ENCODE data around the gene EPS15. TPM values are rescaled to one million over a fixed set of nuclear protein-coding genes. Genes with fewer than 3 reads are reported as not detected.
A peak's percentile ranks its signal among the peaks of the same experiment; 100 is the strongest.

EPS15 gene
- total RNA-seq, 5 donors from 2014 or later (not counting 1 experiment from before 2014, with no cell fraction given) = 61.0 to 76.1 (median 75.2) TPM

DNA sequence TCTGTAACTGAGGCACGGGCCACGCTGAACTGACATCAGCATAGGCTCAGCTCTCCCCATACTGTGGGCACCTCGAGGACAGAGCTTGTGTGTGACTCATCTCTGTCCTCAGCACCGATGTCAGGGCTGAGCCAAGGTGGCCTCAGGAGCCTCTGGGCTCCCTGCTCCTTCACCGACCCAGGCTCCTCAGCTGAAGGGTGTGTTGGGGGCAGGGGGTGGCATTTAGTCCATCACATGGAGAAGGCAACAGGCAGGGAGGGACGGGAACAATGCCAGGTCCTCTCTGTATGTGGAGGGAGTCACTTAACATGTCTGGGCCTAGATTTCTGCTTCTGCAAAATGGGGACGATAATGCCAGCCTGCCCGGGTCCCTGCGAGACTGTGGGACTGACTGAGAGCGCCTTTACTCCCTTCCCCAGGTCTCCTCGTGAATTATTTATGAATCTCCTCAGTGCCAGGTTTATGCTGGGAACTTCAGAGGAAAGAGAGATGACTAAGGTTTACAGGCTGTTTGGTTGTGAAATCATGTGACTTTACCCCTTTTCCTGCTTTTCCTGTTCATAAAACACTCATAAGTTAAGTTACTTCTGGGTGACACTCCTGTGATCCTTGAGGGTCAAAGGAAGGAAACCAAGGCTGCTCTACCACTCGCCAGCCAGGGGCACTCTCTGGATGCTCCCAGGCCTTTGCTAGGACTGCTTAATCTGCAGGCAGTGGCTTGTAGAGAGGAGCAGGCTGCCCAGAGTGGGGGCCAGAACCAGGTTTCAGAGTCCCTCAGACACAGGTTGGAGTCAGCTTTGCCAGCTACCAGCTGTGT, 204.9 kb downstream of the EPS15 start:
- no peaks in the 10 kb centered on the region for H3K36me3 ChIP-seq (ENCODE audit: control insufficient read depth in 2 of 2, extremely low read depth in 1 of 2, insufficient read depth in 1 of 2, low read length in 1 of 2)
- Mint-ChIP-seq H3K36me3 (no peaks in the 10 kb centered on the region), H3K27ac (peak overlapping the region in 1 of 2 donors; percentile 64), H3K4me3 (no peak overlapping the region), H3K27me3 (no peaks in the 10 kb centered on the region), H3K4me1 (peaks cover 4 to 11% (median 8%) of the 10 kb centered on the region in 3 donors), H3K9me3 (no peaks in the 10 kb centered on the region)
- H3K27ac ChIP-seq (ENCODE audit: low read length) = no peak overlapping the region
- H3K9me3 ChIP-seq = no peaks in the 10 kb centered on the region
- ChIA-PET CTCF (no interaction called here), POLR2A (no interaction called here)
- no peak for DNase-seq
- no peaks in the 10 kb centered on the region for H3K4me1 ChIP-seq (ENCODE audit: control insufficient read depth in 1 of 2, extremely low read depth in 1 of 2, insufficient read depth in 2 of 2, low read length in 2 of 2)
- ATAC-seq (replicated peaks in 1 of 4) = no peak
- H3K27me3 ChIP-seq (replicated peaks in 1 of 2; ENCODE audit: control insufficient read depth in 2 of 2, extremely low read depth in 1 of 2, insufficient read depth in 2 of 2, low read length in 1 of 2) = peaks cover 0 to 3% of the 10 kb centered on the region in 2 experiments
- WGBS (ENCODE audit: insufficient coverage) = 50% methylated on average over 7 of the region's 12 CpGs
- H3K4me3 ChIP-seq (ENCODE audit: control insufficient read depth in 1 of 2, extremely low read depth in 1 of 2, low read length in 1 of 2) = no peak overlapping the region

GRCh38 chr1:51313268-51313852, 205.7 kb downstream of the EPS15 start:
- CTCF ChIA-PET = no interaction called here
- DNase-seq (no peak), ATAC-seq (replicated peaks in 1 of 4) (no peak)
- Histone ChIP-seq H3K4me1 (ENCODE audit: control insufficient read depth in 1 of 2, extremely low read depth in 1 of 2, insufficient read depth in 2 of 2, low read length in 2 of 2) (no peaks in the 10 kb centered on the region), H3K27ac (ENCODE audit: low read length) (no peak overlapping the region), H3K9me3 (no peaks in the 10 kb centered on the region), H3K36me3 (ENCODE audit: control insufficient read depth in 2 of 2, extremely low read depth in 1 of 2, insufficient read depth in 1 of 2, low read length in 1 of 2) (no peaks in the 10 kb centered on the region), H3K27me3 (replicated peaks in 1 of 2; ENCODE audit: control insufficient read depth in 2 of 2, extremely low read depth in 1 of 2, insufficient read depth in 2 of 2, low read length in 1 of 2) (peaks cover 0 to 1% of the 10 kb centered on the region in 2 experiments), H3K4me3 (ENCODE audit: control insufficient read depth in 1 of 2, extremely low read depth in 1 of 2, low read length in 1 of 2) (no peak overlapping the region)
- Mint-ChIP-seq H3K4me3 (no peak overlapping the region), H3K4me1 (peaks cover 4 to 11% (median 8%) of the 10 kb centered on the region in 3 donors), H3K27ac (no peak overlapping the region), H3K27me3 (no peaks in the 10 kb centered on the region), H3K9me3 (no peaks in the 10 kb centered on the region), H3K36me3 (no peaks in the 10 kb centered on the region)
- WGBS (ENCODE audit: insufficient coverage) = 94% methylated on average over 4 of the region's 5 CpGs
- POLR2A ChIA-PET = no interaction called here

GRCh38 chr1:51312718-51313117, 206.3 kb downstream of the EPS15 start:
- no peaks in the 10 kb centered on the region for H3K27me3 ChIP-seq (replicated peaks in 1 of 2; ENCODE audit: control insufficient read depth in 2 of 2, extremely low read depth in 1 of 2, insufficient read depth in 2 of 2, low read length in 1 of 2)
- Mint-ChIP-seq H3K4me3 (no peak overlapping the region), H3K9me3 (no peaks in the 10 kb centered on the region), H3K36me3 (no peaks in the 10 kb centered on the region), H3K4me1 (peaks cover 4 to 11% (median 8%) of the 10 kb centered on the region in 3 donors), H3K27ac (no peak overlapping the region), H3K27me3 (no peaks in the 10 kb centered on the region)
- H3K9me3 ChIP-seq = no peaks in the 10 kb centered on the region
- no peaks in the 10 kb centered on the region for H3K36me3 ChIP-seq (ENCODE audit: control insufficient read depth in 2 of 2, extremely low read depth in 1 of 2, insufficient read depth in 1 of 2, low read length in 1 of 2)
- no peaks in the 10 kb centered on the region for H3K4me1 ChIP-seq (ENCODE audit: control insufficient read depth in 1 of 2, extremely low read depth in 1 of 2, insufficient read depth in 2 of 2, low read length in 2 of 2)
- no peak overlapping the region for H3K27ac ChIP-seq (ENCODE audit: low read length)
- no peak for DNase-seq
- 100% methylated on average over 1 of the region's 4 CpGs for WGBS (ENCODE audit: insufficient coverage)
- ATAC-seq (replicated peaks in 1 of 4) = no peak
- CTCF ChIA-PET = no interaction called here
- POLR2A ChIA-PET = no interaction called here
- no peak overlapping the region for H3K4me3 ChIP-seq (ENCODE audit: control insufficient read depth in 1 of 2, extremely low read depth in 1 of 2, low read length in 1 of 2)

- no peak overlapping the region for H3K27ac ChIP-seq (ENCODE audit: low read length)
- Mint-ChIP-seq H3K4me1 (peaks cover 4 to 11% (median 8%) of the 10 kb centered on the region in 3 donors), H3K27me3 (no peaks in the 10 kb centered on the region), H3K36me3 (no peaks in the 10 kb centered on the region), H3K9me3 (no peaks in the 10 kb centered on the region), H3K4me3 (no peak overlapping the region), H3K27ac (no peak overlapping the region)
- CTCF ChIA-PET = no interaction called here
- ATAC-seq (replicated peaks in 1 of 4) = no peak
- H3K4me3 ChIP-seq (ENCODE audit: control insufficient read depth in 1 of 2, extremely low read depth in 1 of 2, low read length in 1 of 2) = no peak overlapping the region
- 80% methylated on average over 1 of the region's 5 CpGs for WGBS (ENCODE audit: insufficient coverage)
- no peaks in the 10 kb centered on the region for H3K9me3 ChIP-seq
- POLR2A ChIA-PET = no interaction called here
- H3K36me3 ChIP-seq (ENCODE audit: control insufficient read depth in 2 of 2, extremely low read depth in 1 of 2, insufficient read depth in 1 of 2, low read length in 1 of 2) = no peaks in the 10 kb centered on the region
- H3K4me1 ChIP-seq (ENCODE audit: control insufficient read depth in 1 of 2, extremely low read depth in 1 of 2, insufficient read depth in 2 of 2, low read length in 2 of 2) = no peaks in the 10 kb centered on the region
- DNase-seq = no peak
- no peaks in the 10 kb centered on the region for H3K27me3 ChIP-seq (replicated peaks in 1 of 2; ENCODE audit: control insufficient read depth in 2 of 2, extremely low read depth in 1 of 2, insufficient read depth in 2 of 2, low read length in 1 of 2)
Observed at GRCh38 chr1:51311826-51312225, 207.2 kb downstream of the EPS15 start.

- WGBS (ENCODE audit: insufficient coverage) = 58% methylated on average over 6 of the region's 15 CpGs
- Mint-ChIP-seq H3K27me3 (no peaks in the 10 kb centered on the region), H3K4me1 (peaks cover 4 to 11% (median 8%) of the 10 kb centered on the region in 3 donors), H3K9me3 (no peaks in the 10 kb centered on the region), H3K4me3 (no peak overlapping the region), H3K27ac (no peak overlapping the region), H3K36me3 (no peaks in the 10 kb centered on the region)
- DNase-seq = no peak
- no peak overlapping the region for H3K27ac ChIP-seq (ENCODE audit: low read length)
- H3K4me1 ChIP-seq (ENCODE audit: control insufficient read depth in 1 of 2, extremely low read depth in 1 of 2, insufficient read depth in 2 of 2, low read length in 2 of 2) = no peaks in the 10 kb centered on the region
- no peaks in the 10 kb centered on the region for H3K36me3 ChIP-seq (ENCODE audit: control insufficient read depth in 2 of 2, extremely low read depth in 1 of 2, insufficient read depth in 1 of 2, low read length in 1 of 2)
- ChIA-PET POLR2A (no interaction called here), CTCF (no interaction called here)
- H3K27me3 ChIP-seq (replicated peaks in 1 of 2; ENCODE audit: control insufficient read depth in 2 of 2, extremely low read depth in 1 of 2, insufficient read depth in 2 of 2, low read length in 1 of 2) = no peaks in the 10 kb centered on the region
- H3K9me3 ChIP-seq = no peaks in the 10 kb centered on the region
- no peak overlapping the region for H3K4me3 ChIP-seq (ENCODE audit: control insufficient read depth in 1 of 2, extremely low read depth in 1 of 2, low read length in 1 of 2)
- ATAC-seq (replicated peaks in 1 of 4) = no peak
Observed at GRCh38 chr1:51310871-51311613, 208.0 kb downstream of the EPS15 start.

GRCh38 chr1:51309291-51309690, 209.8 kb downstream of the EPS15 start:
- H3K36me3 ChIP-seq (ENCODE audit: control insufficient read depth in 2 of 2, extremely low read depth in 1 of 2, insufficient read depth in 1 of 2, low read length in 1 of 2) = no peaks in the 10 kb centered on the region
- no peak overlapping the region for H3K4me3 ChIP-seq (ENCODE audit: control insufficient read depth in 1 of 2, extremely low read depth in 1 of 2, low read length in 1 of 2)
- POLR2A ChIA-PET = interaction anchor here in 1 of 2 donors (0.5 kb wide), 1 partner anchor 914 kb away, joined by 3 read pairs; no protein-coding TSS in a partner anchor
- no peaks in the 10 kb centered on the region for H3K9me3 ChIP-seq
- Mint-ChIP-seq H3K4me3 (no peak overlapping the region), H3K4me1 (peaks cover 4 to 6% (median 6%) of the 10 kb centered on the region in 3 donors), H3K27me3 (no peaks in the 10 kb centered on the region), H3K9me3 (no peaks in the 10 kb centered on the region), H3K36me3 (no peaks in the 10 kb centered on the region), H3K27ac (no peak overlapping the region)
- H3K27ac ChIP-seq (ENCODE audit: low read length) = no peak overlapping the region
- WGBS (ENCODE audit: insufficient coverage) = 81% methylated on average over 5 of the region's 8 CpGs
- ATAC-seq (replicated peaks in 1 of 4) (no peak), DNase-seq (no peak)
- H3K4me1 ChIP-seq (ENCODE audit: control insufficient read depth in 1 of 2, extremely low read depth in 1 of 2, insufficient read depth in 2 of 2, low read length in 2 of 2) = no peaks in the 10 kb centered on the region
- CTCF ChIA-PET = no interaction called here
- peaks cover 0 to 5% of the 10 kb centered on the region in 2 experiments for H3K27me3 ChIP-seq (replicated peaks in 1 of 2; ENCODE audit: control insufficient read depth in 2 of 2, extremely low read depth in 1 of 2, insufficient read depth in 2 of 2, low read length in 1 of 2)

All from T-cell (primary cell).